ENCODE measurements around the gene ACSBG1.
A peak's percentile ranks its signal among the peaks of the same experiment; 100 is the strongest.

Gene ACSBG1

DNA sequence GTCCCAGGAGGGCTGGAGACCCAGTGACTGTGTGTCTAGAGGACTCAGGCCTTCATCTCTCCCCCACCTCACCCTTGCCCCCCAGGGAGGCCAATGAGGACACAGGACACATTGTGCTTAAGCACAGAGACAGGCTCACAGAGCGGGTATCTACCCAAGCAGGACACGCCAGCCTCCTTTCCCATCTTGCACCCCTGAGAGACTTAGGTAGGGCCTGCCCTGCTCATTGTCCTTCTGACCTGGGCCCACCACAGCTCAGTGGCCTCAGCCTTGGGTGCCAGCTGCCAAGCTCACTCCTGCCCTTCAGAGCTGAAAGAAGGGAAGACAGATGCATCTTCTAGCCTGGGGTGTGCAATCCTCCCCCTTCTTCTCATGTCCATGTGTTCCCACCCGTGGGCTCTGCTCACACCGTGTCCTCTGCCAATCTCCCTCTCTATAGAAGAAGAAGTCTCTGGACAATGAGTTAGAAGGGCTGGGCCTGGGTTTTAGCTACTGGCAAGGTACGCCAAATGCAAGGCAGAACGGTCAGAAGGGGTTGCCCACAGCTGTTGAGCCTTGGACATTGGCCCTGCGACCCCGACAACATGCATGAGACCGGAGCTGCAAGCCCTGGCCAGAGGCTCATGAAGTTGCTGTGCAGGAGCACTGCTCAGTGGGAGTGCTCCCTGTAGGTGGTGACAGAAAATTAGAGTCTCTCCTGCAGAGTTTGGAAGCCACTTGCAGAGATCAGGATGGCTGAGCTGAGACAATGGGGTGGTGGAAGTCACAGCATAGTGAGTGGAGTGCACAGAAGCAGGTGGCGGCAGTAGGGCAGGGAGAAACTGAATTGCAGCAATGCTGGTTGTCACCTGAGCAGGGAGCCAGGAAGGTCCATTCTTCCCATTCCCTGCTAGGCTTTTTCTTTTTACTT is 32.8 kb downstream of the ACSBG1 start:
- no peak for DNase-seq

GRCh38 chr15:78200276-78200930 is 34.0 kb downstream of the ACSBG1 start:
- no peak for DNase-seq

DNA sequence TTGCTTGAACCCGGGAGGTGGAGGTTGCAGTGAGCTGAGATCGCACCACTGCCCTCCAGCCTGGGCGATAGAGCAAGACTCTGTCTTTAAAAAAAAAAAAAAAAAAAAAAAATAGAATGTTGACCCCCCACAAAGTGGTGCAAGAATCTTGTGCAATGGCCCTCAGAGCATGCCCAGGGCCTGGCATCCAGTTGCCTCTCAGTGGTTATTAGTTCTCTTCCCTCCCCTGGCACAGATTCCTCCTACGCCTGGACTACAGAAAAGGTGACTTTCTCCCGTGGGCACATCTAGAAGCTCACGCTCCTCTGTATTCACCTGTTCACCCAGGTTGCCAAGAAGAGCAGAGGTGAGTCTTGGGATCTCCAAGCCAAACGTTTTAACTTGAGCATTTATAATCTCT is 36.7 kb downstream of the ACSBG1 start:
- DNase-seq, result no peak

GRCh38 chr15:78195735-78196201 is 38.6 kb downstream of the ACSBG1 start:
- peak; percentile 32 for DNase-seq

DNA sequence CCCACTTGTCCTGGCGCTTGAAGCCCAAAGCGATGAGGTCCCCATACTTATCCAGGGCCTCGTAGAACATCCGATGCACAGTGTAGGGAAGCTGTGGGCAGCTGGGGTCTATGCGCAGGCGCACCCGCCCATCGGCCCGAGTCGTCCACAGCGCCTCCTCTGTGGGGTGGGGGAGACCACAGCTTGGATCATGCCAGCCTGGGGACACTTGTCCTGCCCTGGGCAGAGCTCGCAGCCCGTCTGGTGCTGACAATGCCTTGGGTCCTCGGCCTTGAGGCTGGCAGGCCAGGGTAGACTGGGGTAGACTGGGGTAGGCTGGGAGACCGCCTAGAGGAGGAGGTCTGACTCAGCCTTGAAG is 39.8 kb downstream of the ACSBG1 start:
- DNase-seq, result no peak

- no peak for DNase-seq
These were observed 40.4 kb downstream of the ACSBG1 start for GRCh38 chr15:78193731-78194567.

GRCh38 chr15:78192826-78193594 is 41.4 kb downstream of the ACSBG1 start:
- no peak for DNase-seq

DNA sequence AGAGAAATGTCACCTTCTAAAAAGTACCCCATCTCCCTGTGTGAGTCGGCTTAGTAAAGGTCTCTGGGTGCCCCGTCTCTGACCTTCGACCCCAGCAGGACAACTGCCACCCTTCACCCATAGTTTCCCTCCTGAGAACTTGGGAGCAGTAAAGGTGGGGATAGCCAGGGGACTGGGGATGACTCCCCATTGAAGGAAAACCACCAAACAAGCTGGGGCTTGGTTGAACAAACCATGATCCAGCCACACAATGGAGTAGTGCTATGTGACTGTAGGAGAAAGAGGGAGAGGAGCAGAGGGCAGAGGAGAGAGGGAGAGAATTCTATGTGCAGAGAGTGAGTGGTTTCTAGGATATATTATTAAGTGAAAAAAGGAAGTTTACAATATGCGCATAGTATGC is 51.5 kb downstream of the ACSBG1 start:
- no peak for DNase-seq

DNA sequence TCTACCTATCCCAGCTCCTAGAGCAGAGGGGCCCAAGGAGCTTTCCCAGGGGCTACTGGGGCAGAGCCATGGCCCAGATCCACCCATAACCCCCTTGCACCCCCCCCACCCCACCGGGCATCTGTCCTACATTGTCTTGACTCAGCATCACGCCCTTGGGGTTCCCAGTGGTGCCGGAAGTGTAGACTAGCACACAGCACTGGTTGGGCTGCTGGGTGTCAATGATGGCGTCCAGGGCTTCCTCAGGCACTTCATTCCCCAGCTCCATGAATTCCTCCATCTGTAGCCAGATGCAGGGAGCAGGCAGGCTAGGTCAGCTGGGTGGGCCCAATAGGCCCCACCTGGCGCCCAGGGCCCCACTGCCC is 52.0 kb downstream of the ACSBG1 start:
- no peak for DNase-seq

- DNase-seq, result no peak
These were observed 54.5 kb downstream of the ACSBG1 start for GRCh38 chr15:78179906-78180305.

- DNase-seq, result no peak
These were observed 55.0 kb downstream of the ACSBG1 start for GRCh38 chr15:78179286-78179840.

DNA sequence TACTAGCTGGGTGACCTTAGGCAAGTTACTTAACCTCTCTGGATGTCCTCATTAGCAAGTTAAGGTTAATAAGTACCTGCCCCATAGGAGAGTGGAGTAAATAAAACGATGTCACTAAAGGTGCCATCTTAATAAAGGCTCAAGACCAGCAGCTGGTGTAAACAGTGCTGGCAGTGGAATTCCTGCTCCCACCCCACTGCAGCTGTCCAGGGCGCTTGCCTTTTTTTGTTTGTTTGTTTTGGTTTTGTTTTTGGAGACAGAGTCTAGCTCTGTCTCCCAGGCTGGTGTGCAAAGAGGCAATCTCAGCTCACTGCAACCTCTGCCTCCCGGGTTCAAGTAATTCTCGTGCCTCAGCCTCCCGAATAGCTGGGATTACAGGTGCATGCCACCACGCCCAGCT is 56.3 kb downstream of the ACSBG1 start:
- DNase-seq, result no peak

DNA sequence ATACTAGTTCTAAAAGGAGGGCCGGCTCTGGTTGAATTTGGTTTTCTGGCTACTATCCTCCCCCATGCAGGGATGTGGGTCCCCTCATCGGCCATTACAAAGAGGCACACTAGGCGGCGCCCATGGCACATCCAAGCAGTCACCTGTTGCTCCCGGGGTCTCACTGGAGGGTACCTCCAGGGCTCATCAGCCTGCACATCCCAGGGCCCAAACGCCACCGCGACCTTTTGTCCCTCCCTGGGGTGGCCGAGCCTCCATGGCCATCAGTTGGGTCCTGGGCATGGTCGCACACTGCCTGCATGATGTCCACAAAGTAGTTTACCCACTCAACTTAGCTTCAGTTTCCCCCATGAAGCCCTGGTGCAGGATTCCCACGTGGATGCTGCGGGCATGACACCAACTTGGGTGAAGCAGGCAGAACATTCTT is 56.9 kb downstream of the ACSBG1 start:
- peak; percentile 26 for DNase-seq

GRCh38 chr15:78175330-78175729 is 59.0 kb downstream of the ACSBG1 start:
- DNase-seq, result no peak

- no peak for DNase-seq
These were observed 60.0 kb downstream of the ACSBG1 start for GRCh38 chr15:78174401-78174800.

DNA sequence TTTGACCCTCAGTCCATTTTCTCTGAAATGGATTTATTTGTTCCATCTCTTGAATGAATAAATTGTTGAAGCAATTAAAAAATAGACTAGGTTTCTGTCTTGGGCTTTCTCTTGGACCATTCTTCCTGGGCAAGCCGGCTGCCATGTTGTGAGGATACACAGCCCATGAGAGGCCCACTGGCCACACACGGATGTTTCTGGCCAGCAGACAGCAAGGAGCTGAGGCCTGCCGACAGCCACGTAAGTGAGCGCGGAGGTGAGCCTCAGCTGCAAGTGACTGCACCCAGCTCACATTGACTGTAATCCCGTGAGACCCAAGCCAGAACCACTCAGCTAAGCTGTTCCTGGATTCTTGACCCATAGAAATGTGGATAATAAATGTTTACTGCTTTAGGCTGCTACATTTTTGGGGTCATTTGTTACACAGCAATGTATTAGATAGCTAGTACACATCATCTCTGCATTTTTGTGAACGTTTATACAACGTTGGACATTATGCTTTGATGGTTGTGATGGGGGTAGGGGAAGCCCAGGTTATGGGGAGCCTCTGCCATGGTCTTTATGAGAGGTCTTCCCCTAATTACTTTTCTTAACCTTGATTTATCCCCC is 62.4 kb downstream of the ACSBG1 start:
- no peak for DNase-seq

GRCh38 chr15:78170848-78171773 is 63.3 kb downstream of the ACSBG1 start:
- no peak for DNase-seq

GRCh38 chr15:78168608-78169007 is 65.8 kb downstream of the ACSBG1 start:
- DNase-seq, result no peak

- DNase-seq, result no peak
These were observed 67.0 kb downstream of the ACSBG1 start for GRCh38 chr15:78167227-78167888.

- DNase-seq, result no peak
These were observed 70.4 kb downstream of the ACSBG1 start for GRCh38 chr15:78164010-78164409.

Data from NCI-H146 (cell line).